Caco-2 (cell line): ENCODE results near the gene ARL11. TPM values are rescaled to one million over a fixed set of nuclear protein-coding genes. Genes with fewer than 3 reads are reported as not detected.
"Not testable (repeated sequence)": the region's sequence is repeated elsewhere in the genome, so short reads cannot be mapped to it uniquely, and the experiment has no call there.

ENCODE experiments used
- BruUV-seq: library from RNA; stranded (reverse); fragments of 400-500 nt; replicated peaks from 2 replicates; lab custom pipeline; 2021; lab: Mats Ljungman, UMichigan
- CTCF ChIA-PET: fragments of 300-600 bp; sonication (Branson Sonifier 250); formaldehyde crosslinking; loops from one replicate; lab custom pipeline; 2022; ENCODE audit warnings: antibody characterized with exemption; lab: Charles Lee
- POLR2A ChIA-PET: fragments of 300-600 bp; sonication (Branson Sonifier 250); formaldehyde crosslinking; loops from one replicate; lab custom pipeline; 2022; ENCODE audit warnings: antibody characterized with exemption; lab: Charles Lee
- DNase-seq, 2 experiments: peaks; one replicate each; pipeline versions ENCODE4 v3.0.0 to v3.0.0-alpha.2; 2020 to 2022
- H3K27me3 ChIP-seq: replicated peaks from 2 replicates; pipeline ENCODE4 v1.6.0; 2011; ENCODE audit warnings: low read length; ENCODE audit not compliant: control insufficient read depth, insufficient read depth
- H3K36me3 ChIP-seq: 2 replicates; pipeline ENCODE4 v1.5.1; 2011; ENCODE audit warnings: low read length; ENCODE audit not compliant: control insufficient read depth, insufficient read depth
- H3K4me1 ChIP-seq: fragments of 250-450 bp; sonication (Bioruptor Pico); 2 replicates; pipeline ENCODE4 v1.5.1; 2020; ENCODE audit warnings: mild to moderate bottlenecking
- H3K4me3 ChIP-seq: 2 replicates; pipeline ENCODE4 v1.5.1; 2011; ENCODE audit warnings: low read depth, mild to moderate bottlenecking, control low read depth, low read length
- H3K9me3 ChIP-seq: fragments of 250-450 bp; sonication (Bioruptor Pico); 2 replicates; pipeline ENCODE4 v1.5.1; 2020; ENCODE audit warnings: mild to moderate bottlenecking, moderate library complexity
- H3K27ac Mint-ChIP-seq: one replicate; pipeline ENCODE4 v1.8.0; 2022; ENCODE audit warnings: mixed read lengths; ENCODE audit not compliant: unreplicated experiment
- H3K27me3 Mint-ChIP-seq: one replicate; pipeline ENCODE4 v1.8.0; 2022; ENCODE audit warnings: mixed read lengths; ENCODE audit not compliant: insufficient read depth, unreplicated experiment
- H3K36me3 Mint-ChIP-seq: one replicate; pipeline ENCODE4 v1.8.0; 2022; ENCODE audit warnings: mild to moderate bottlenecking, mixed read lengths; ENCODE audit not compliant: insufficient read depth, unreplicated experiment
- H3K4me1 Mint-ChIP-seq: one replicate; pipeline ENCODE4 v1.8.0; 2022; ENCODE audit warnings: low read depth, mixed read lengths; ENCODE audit not compliant: unreplicated experiment
- H3K4me3 Mint-ChIP-seq: one replicate; pipeline ENCODE4 v1.8.0; 2022; ENCODE audit warnings: mild to moderate bottlenecking, moderate library complexity, mixed read lengths; ENCODE audit not compliant: unreplicated experiment
- H3K9me3 Mint-ChIP-seq: one replicate; pipeline ENCODE4 v1.8.0; 2022; ENCODE audit warnings: mixed read lengths; ENCODE audit not compliant: unreplicated experiment
- CTCF ChIP-seq, 2 experiments: fragments of 200-600 bp in 1 of 2; IDR thresholded peaks; 1 replicate in 1 of 2; 2 replicates in 1 of 2; pipeline versions ENCODE4 v1.5.1 to v1.8.0; 2011 to 2022; ENCODE audit warnings: antibody characterized with exemption in 1 of 2, control low read depth in 1 of 2, inconsistent platforms in 1 of 2, low read depth in 1 of 2, low read length in 1 of 2, mild to moderate bottlenecking in 1 of 2, moderate library complexity in 1 of 2; ENCODE audit not compliant: insufficient read depth in 1 of 2, severe bottlenecking in 1 of 2, unreplicated experiment in 1 of 2
- intact Hi-C: fragments of 100-400 bp; cut with micrococcal nuclease; formaldehyde crosslinking; loops from one replicate; pipeline ENCODE4 v1.10.0; 2022; ENCODE audit not compliant: unreplicated experiment
- total RNA-seq: library from RNA; stranded (reverse); gene quantifications from 2 replicates; pipeline ENCODE4 v1.2.3, GENCODE V29; 2022

The ARL11 gene
- total RNA-seq, 1 experiment from 2014 or later: not detected

- peaks cover 16% of the 10 kb centered on the region for H3K4me1 Mint-ChIP-seq
- no peaks in the 10 kb centered on the region for H3K27me3 ChIP-seq
- no peaks in the 10 kb centered on the region for H3K36me3 ChIP-seq
- no TSS peak for BruUV-seq
- H3K36me3 Mint-ChIP-seq: no peaks in the 10 kb centered on the region
- H3K9me3 ChIP-seq: no peaks in the 10 kb centered on the region
- H3K4me1 ChIP-seq: peaks cover 19% of the 10 kb centered on the region
- H3K4me3 ChIP-seq: no peak overlapping the region
- POLR2A ChIA-PET: no interaction called here
- intact Hi-C loops: loop anchor here (5.0 kb wide), 1 partner anchor 145 kb away; the partner anchor contains the start of genes CAB39L and SETDB2
- peak overlapping the region; percentile 84 for H3K4me3 Mint-ChIP-seq
- CTCF ChIA-PET: no interaction called here
- H3K27me3 Mint-ChIP-seq: no peaks in the 10 kb centered on the region
- TF ChIP-seq CTCF (IDR thresholded peaks at IDR 0.05; ENCODE audit: insufficient read depth in 1 of 2, low read depth in 1 of 2, low read length in 1 of 2, severe bottlenecking in 1 of 2, unreplicated experiment in 1 of 2): no peak
- H3K27ac Mint-ChIP-seq: no peak overlapping the region
- no peak for DNase-seq
- no peaks in the 10 kb centered on the region for H3K9me3 Mint-ChIP-seq
Measured at GRCh38 chr13:49587311-49587847, 40.9 kb upstream of the ARL11 start.

GRCh38 chr13:49590714-49591113 is 37.6 kb upstream of the ARL11 start:
- H3K4me1 ChIP-seq: peaks cover 15% of the 10 kb centered on the region
- peaks cover 16% of the 10 kb centered on the region for H3K4me1 Mint-ChIP-seq
- DNase-seq, H3K36me3 ChIP-seq, H3K9me3 Mint-ChIP-seq, BruUV-seq, H3K9me3 ChIP-seq, POLR2A ChIA-PET, CTCF ChIA-PET, H3K4me3 Mint-ChIP-seq, H3K36me3 Mint-ChIP-seq, intact Hi-C loops, H3K27me3 Mint-ChIP-seq, H3K27ac Mint-ChIP-seq, H3K4me3 ChIP-seq, H3K27me3 ChIP-seq: not testable (repeated sequence)

- H3K4me3 Mint-ChIP-seq, DNase-seq, intact Hi-C loops, H3K9me3 ChIP-seq, H3K4me1 ChIP-seq, H3K4me1 Mint-ChIP-seq, H3K9me3 Mint-ChIP-seq, H3K36me3 ChIP-seq, H3K36me3 Mint-ChIP-seq, POLR2A ChIA-PET, H3K4me3 ChIP-seq, CTCF ChIA-PET, H3K27me3 Mint-ChIP-seq, BruUV-seq, H3K27me3 ChIP-seq, H3K27ac Mint-ChIP-seq: not testable (repeated sequence)
Measured at GRCh38 chr13:49593876-49594275, 34.4 kb upstream of the ARL11 start.

- no peak for TF ChIP-seq CTCF (IDR thresholded peaks at IDR 0.05; ENCODE audit: insufficient read depth in 1 of 2, low read depth in 1 of 2, low read length in 1 of 2, severe bottlenecking in 1 of 2, unreplicated experiment in 1 of 2)
Measured at GRCh38 chr13:49594576-49594975, 33.7 kb upstream of the ARL11 start.

More at GRCh38 chr13:49594576-49594975, 33.7 kb upstream of the ARL11 start:
- H3K36me3 ChIP-seq: no peaks in the 10 kb centered on the region
- Mint-ChIP-seq H3K4me1 (no peaks in the 10 kb centered on the region), H3K4me3 (no peak overlapping the region), H3K27ac (no peak overlapping the region), H3K36me3 (no peaks in the 10 kb centered on the region), H3K27me3 (no peaks in the 10 kb centered on the region), H3K9me3 (no peaks in the 10 kb centered on the region)
- BruUV-seq: no TSS peak
- no peaks in the 10 kb centered on the region for H3K27me3 ChIP-seq
- no peak for DNase-seq
- ChIA-PET CTCF (no interaction called here), POLR2A (no interaction called here)
- intact Hi-C loops: no loop called here
- no peaks in the 10 kb centered on the region for H3K4me1 ChIP-seq
- H3K4me3 ChIP-seq: no peak overlapping the region
- H3K9me3 ChIP-seq: no peaks in the 10 kb centered on the region
